GM18508 (cell line): ENCODE measurements around the gene LRFN2.

Source experiments
- ATAC-seq: cut with Tn5 transposase; IDR thresholded peaks from one replicate; pipeline ENCODE4 v1.9.1; 2021; ENCODE audit warnings: moderate number of reproducible peaks; ENCODE audit not compliant: insufficient read depth, unreplicated experiment

The LRFN2 gene

DNA sequence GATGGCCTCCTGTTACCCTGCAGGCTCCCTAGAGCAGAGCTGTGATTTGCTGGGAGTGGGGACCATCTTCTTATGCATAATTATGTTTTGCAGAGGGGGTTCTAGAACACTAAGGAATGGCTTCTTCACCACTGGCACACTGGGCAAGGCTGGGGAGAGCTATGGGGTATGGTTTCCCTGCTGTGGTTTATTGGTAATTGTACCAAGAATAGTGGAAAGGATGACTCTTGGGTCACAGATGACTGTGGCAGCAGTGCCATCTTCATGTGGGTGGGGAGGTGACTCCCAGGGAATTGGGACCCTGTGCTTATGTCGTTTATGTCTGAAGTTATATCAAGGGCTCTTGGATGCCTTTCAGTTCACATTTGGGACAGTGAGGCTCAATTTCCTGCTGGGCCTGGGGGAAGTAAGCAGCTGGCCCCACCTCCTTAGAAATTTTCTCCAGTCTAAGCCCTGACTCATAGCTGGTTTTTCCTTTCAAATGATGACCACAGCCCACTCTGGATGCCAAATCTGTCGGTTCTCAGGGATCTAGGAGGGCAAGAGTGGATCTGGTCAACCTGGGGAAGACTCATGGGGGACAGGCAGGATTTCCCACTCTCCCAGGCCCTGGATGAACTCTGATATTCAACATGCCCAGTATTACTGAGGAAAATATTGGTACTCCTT, 230.8 kb downstream of the LRFN2 start:
- no peak for ATAC-seq

DNA sequence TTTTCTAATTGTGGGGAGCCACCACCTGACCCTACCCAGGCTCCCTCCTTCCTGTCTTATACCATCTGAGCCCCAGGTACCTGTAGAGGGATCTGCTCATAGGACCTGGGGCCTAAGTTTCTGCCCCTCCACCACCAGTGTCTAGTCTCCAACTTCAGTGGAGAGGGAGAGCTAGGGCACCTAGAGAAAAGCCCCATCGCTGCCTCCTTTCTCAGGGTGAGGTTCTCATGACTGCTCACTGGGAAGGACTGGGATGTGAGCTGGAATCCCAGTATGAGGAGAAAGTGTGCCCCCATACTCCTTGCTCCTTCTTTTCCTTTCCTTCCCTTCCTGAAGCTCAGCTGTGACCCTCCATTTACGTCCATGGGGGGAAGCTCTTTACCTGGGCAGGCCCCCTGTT, 231.6 kb downstream of the LRFN2 start:
- no peak for ATAC-seq

DNA sequence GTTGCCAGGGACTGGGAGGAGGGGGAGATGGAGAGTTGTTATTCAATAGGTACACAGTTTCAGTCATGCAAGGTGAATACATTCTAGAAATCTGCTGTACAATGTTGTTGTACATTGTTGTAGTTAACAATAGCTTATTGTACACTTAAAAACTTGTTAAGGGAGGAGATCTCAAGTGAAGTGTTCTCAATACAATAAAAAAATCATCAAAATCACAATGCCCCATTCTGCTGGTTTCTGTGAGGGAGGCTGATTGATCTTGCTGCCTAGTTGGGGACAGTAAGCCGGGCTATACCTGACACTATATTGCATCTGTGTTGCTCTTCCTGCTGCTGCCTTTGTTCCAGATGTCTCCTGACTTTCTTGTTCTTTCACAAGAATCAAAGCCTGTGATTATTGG, 232.1 kb downstream of the LRFN2 start:
- ATAC-seq = no peak

DNA sequence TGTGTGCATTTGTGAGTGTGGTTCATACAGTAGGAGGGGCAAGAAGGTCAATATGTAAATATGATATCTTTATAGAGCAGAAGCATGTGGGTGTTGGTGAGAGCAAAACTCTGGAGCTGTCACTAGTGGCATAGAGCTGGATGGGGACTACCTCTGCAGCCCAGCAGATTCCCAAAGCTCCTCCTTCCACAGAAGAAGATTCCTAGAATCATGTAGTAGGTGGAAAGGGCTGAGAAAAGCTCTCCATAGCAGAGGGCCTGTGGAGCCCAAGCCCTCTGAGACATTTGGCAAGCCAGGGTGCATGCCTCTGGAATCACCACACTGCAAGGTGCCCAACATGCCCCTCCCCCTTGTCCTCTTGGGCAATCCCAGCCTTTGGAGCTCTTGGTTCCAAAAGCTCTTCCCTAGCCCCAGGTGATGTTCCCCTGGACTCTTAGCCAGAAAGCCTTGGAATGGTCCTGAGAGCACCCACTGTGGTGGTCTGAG, 233.2 kb downstream of the LRFN2 start:
- ATAC-seq = no peak

DNA sequence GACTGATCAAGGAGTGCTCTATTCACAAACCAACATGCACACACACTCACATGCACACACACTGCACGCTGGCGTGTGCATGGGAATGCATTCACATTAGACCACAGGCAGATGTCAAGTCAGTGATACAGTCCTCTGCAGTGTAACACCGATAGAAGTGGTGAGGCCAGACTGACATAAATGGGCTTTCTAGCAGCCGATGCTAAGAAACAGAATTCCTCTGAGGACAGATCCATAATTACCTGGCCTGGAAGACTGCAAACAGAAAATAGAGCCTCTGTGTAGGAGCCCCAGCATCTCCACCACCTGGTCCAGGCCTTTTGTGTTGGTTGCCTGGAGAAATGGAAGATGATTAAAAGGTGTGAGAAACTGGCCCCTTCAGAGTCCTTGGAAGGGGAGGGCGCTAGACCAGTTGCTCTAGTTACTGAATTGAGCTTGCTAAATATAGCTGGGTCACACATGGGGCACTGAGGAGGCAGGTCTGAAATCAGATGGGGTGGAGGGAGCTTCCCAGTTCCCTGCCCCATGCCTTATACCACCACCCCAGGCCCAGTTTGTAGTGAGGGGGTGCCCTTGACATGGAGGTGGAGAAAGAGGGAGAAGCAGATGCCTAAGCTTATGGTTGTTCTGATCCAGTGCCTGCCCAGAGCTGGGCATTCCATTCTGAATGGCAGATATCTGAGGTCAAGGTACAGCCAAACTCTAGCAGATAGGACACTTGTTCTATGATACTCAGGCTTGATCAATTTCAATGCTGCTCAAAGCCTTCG, 233.8 kb downstream of the LRFN2 start:
- ATAC-seq = no peak

DNA sequence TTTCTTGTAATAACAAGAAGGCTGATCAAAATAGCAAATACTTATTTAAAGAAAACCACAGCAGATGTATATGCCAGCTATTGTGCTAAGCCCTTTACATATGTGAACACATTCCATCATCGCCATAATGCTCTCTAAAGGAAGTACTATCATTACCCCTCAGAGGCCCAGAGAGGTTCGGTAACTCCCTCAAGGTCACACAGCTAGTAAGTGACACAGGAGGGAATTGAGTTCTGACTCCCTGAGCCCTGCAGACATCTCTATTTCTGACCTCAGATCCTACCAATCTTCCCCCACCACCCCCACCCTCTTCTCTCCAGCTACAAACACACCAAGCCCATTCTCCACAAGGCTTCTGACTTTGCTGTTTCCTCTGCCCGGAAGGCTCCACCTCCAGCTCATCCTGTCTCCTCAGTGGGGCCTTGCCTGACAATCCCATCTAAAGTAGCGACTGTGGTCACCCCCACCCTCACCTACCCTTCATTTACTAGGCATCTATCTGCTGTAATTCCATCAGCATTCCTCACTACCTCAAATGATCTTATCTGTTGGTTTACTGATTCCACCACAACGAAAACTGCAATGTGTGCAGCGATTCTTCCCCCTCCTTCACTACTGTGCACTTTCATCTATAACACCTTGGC, 234.5 kb downstream of the LRFN2 start:
- no peak for ATAC-seq

DNA sequence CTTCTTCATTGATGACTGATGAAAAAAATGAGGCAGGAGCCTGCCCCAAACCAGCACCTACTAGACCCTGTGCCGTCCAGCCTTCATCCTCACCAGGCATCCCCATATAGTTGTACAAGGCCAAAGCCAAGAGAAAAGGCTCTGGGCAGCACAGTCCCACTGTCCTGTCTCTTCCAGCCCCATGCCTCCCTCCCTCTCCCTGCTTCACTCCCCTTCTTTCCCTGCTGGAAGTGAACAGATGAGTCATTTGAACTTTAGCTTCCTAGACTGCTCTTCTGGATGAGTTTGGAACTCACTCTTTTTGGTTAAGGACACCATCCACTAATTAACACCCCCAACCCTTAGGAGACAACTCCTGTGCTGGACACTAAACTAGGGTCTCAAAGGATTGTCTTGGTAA, 235.2 kb downstream of the LRFN2 start:
- ATAC-seq = no peak

DNA sequence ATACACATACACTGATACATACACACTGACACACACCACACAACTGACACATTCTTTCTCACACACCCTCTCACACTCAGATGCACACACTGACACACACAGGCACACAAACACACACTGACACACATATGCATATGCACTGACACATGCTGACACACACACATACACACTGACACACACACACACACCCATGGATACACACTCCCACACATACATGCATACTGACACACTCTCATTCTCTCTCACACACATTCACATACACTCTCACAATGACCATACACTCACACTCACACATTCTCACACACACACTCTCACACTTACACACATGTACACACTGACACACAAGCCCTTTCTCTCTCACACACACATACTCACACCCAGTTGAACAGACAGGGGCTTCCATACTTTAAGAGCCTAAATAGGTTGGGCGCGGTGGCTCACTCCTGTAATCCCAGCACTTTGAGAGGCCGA, 236.4 kb downstream of the LRFN2 start:
- no peak for ATAC-seq

DNA sequence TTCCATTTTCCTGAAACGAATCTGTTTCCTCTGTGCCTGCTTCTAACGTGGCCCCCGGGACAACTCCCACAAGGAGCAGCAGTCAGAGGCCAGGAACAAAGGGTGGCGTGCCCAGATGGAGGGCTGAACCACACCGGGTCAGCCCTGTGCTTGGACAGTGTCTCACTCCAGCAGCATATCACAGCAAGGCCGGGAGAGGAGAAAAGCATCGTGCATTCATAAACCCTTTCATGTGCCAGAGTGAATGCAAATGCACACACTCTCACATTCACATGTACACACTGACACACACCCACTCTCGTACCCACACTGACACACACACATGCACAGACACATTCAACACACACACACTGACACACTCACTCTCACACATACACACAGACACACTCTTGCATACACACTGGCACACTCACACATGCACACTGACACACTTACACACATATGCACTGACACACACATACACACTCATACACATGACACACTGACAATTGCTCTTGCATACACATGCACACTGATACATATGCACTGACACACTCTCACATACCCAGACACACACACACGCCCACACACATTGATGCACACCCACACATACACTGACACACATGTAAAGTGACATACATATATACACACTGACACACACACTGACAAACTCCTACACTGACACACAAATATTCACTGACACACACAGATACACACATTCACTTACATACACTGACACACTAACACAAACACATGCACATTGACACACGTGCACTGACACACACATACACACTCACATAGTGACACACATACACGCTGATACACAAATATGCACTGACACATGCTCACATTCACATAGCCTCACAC, 237.0 kb downstream of the LRFN2 start:
- ATAC-seq = no peak

DNA sequence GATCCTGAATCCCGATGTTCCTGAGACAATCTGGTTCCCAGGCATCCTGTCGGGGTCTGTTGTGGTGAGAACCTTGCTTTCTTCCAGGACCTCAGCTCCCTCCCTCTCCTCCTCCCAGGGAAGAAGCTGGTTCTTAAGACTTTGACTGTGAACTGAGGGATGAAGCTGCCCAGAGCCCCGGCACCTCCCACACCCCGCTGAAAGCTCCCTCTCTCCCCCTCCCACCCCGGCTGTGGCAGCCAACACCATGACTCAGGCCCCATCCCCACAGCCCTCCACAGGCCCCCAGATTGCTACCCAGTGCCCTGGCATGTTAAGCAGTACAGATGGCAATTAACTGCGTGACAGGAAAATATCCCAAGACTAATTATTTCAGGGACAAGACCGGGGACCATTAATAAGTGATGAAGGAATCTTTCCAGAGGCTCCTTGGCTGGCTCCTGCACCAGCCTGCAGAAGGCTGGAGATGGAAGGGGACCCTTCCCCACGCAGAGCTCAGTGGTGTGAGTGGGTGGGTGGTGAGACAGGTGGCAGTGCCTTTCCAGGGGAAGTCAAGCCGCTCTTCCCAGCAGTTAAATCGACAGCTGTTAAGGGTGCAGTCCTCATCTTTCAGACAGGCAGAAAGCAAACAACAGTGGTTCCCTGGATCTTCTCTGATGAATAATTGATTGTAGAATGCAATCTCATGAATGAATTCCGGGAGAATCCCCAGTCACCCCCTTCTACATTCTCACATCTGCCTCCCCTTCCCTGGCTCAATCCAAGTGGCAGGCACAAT, 237.9 kb downstream of the LRFN2 start:
- ATAC-seq = no peak

DNA sequence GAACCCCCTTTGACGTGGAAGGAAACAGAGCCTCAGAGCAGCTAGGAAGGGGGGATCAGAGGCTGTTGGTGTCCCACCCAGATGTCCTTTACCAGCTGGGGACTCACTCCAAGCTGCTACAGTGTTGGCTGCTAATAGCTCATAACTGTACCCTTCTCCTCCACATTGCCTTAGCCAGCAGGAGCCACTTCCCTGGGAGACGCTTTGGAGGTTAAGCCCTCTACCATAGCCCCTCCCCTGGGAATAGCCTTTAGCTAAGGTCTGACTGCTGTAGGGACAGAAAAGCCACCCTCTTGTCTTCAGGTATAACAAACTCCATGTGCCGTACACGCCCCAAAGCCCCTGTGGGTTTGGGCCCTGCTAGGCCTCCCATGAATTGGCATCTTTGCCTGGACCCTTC, 238.6 kb downstream of the LRFN2 start:
- ATAC-seq = no peak

DNA sequence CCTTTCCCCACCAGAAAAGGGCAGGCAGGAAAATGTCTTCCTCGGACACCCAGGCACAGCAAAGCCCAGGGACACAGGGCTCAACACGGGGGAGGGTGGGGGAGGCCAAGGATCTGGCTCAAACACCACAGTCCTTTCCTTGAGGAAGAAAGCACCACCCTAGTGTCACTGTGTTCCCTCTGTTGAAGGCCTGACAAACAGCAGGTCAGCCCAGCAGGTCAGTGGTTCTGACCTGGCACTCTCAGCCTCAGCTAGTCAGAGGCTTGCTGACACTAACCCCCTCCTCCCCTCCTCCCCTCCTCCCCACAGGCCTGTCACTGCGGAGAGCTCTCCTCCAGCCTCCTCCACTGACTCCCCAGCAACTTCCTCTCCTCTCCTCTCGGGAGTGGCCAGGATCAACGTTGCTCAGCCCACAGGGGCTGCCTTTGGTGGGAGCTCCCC, 239.6 kb downstream of the LRFN2 start:
- no peak for ATAC-seq

DNA sequence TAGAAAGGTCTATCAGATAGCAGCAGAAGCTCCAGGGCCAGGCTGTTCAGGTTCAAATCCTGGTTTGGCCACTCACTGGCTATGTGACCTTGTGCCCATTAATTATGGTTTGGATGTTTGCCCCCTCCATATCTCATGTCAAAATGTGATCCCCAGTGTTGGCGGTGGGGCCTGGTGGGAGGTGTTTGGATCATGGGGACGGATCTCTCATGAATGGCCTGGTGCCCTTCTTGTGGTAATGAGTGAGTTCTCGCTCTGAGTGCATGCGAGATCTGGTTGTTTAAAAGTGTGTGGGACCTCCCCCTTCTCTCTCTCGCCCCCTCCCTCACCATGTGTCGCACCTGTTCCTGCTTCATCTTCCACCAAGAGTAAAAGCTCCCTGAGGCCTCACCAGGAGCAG, 240.9 kb downstream of the LRFN2 start:
- no peak for ATAC-seq

DNA sequence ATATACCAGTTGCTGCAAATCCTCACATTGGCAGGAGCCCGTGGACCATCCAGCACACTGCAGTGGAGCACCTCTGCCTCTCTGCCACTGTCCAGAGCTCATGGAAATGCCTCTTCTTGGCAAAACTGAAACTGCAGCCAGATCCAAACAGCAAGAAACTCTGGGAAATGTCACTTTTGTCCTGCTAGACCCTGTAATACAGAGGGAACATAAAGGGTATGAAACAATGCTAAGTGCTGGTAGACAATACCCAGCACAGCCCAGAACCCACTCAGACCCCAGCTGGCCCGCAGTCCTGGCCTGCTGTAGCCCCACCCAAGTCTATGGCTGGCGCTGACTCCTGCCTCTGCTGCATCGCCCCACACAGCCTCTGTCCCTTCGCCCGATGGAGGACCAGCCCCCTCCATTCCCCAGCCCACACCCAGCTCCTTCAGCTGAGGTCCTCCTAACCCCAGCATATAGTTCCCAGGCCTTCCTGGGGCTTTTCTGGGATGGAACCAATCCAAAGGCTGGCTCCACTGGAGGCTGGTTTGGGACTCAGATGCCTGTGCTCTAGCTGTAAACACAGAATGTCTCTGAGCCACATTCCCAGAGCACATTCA, 242.5 kb downstream of the LRFN2 start:
- ATAC-seq = no peak

DNA sequence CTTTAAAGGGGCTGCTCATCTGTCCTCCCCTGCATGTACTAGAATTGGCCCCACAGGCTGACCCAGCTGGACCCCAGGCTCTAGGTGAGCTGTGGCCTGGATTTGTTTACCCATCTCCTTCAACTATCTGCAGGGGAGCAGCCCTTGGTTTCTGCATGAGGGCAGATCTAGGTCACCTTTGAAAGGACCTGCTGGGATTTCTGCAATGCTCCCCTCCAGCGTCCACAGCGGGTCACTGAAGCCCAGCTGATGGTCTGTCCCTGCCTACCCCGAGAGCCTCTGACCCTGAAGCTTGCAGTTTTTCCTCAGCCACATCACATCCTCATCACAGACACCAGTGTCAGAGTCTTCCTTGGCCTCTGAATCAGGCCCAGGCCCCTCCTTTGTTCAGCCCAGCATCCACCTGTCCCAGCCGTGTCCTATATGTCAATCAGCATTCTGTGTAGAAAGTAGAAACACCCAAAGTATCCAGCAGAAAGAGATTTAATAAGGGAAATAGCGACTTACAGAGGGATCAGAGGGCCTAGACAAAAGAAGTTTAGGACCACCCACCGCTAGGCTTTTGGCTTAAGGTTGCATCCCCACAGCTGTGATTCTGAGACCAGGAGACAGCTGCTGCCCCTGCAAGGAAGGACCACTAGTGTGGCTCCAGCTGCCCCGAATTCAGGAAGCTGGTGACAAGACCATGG, 243.1 kb downstream of the LRFN2 start:
- no peak for ATAC-seq

DNA sequence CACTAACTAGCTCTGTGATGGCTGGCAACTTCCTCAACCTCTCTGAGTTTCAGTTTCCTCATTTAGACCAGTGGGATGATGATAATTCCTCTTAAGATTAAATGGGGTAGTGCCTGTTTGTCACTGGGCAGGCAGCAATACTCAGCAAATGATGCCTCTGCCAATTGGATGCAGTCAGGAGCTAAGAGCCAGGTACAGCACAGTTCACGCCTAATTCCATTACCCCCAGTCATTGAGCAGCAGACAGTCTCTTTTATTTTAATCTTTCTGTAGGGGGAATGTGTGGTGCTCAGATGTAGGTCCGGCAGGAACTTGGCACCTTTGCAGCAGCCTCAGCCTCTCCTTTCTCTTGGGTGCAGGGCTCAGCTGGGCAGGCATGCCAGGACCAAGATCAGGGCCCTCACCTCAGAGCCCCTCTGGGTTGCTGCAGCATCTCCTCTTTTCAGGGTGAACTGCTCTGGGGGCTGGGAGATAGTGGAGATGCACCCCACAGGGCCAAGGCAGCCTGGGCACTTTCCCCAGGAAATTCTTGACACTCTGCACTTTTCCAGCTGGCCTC, 243.8 kb downstream of the LRFN2 start:
- ATAC-seq = no peak

DNA sequence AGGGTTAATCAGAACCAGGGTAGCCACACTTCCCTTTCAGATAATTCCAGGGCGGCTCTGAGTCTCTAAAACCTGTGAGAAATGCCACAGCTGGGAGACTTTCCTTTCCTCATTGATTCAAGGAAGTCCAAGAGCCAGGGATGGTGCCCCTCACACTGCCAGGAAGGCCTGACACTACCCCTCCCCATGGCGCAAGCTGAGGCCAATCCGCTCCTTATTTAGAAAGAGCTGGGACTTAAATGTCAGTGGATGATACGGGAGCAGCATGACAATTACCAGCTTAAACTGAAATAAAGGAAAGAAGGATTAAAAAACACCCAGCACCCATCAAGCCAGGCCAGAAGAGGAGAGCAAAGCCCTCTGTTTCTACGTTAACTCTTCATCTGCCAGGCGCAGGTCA, 244.4 kb downstream of the LRFN2 start:
- no peak for ATAC-seq

DNA sequence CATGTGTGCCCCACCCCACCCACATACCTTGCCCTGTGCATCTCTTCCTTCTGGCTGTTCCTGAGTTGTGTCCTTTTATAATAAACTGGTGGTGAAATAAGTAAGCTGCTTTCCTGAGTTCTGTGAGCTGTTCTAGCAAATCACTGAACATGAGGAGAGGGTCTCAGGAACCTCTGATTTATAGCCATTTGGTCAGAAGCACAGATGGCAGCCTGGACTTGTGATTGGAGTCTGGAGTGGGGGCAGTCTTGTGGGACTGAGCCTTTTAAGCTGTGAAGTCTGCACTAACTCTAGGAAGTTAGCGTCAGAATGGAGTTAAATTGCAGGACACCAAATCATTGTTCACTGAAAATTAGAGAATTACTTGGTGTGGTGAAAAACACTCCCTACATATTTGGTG, 245.4 kb downstream of the LRFN2 start:
- no peak for ATAC-seq
